ENCODE measurements around the gene CLASRP.

Gene CLASRP

DNA sequence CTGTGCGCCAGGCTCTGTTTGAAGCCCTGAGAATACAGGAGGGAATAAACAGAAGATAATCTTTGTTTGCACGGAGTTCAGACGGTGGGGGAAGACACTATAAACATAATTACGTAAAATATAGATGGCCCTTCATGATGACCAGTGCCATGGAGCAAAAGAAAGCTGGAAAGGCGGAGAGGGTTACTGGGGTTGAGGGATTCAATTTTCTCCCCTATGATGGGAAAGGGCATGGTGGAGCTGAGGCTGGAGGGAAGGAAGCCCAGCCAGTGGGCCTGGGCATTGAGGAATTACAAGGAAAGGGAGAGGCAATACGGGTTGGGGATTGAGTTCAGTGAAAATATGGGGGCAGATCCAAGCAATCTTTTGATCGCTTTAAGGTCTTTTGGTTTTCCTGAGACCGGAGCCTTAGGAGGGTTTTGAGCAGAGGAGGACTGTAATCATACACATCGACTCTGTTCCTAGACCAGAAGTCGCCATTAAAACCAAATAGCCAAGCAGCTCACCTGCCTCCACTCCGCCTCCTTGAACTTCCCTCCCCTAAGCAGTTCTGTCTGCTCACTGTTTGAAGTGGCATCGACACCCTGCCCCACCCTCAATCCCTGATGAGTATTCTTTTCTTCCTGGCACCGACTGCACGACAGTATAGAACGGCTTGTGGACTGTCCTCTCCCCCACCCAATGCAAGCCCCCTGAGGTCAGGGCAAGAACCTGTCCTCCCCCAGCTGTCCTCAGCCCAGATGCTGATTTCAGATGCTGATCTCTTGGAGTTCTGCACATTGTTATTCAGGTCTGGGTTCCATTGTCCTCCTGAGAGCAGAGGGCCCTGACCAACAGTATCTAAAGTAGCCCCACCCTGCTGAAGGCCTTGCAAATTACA lies 38.2 kb downstream of the CLASRP start:
- H3K27me3 ChIP-seq, result no peaks in the 10 kb centered on the region
- peak overlapping the region; percentile 63 to 85 for H3K4me3 ChIP-seq (ENCODE audit: low read depth in 1 of 2, low read length in 1 of 2)
- H3K36me3 ChIP-seq, result peaks cover 16% of the 10 kb centered on the region
- peak overlapping the region; percentile 97 for H3K27ac ChIP-seq
- TF ChIP-seq, protein P1, sequence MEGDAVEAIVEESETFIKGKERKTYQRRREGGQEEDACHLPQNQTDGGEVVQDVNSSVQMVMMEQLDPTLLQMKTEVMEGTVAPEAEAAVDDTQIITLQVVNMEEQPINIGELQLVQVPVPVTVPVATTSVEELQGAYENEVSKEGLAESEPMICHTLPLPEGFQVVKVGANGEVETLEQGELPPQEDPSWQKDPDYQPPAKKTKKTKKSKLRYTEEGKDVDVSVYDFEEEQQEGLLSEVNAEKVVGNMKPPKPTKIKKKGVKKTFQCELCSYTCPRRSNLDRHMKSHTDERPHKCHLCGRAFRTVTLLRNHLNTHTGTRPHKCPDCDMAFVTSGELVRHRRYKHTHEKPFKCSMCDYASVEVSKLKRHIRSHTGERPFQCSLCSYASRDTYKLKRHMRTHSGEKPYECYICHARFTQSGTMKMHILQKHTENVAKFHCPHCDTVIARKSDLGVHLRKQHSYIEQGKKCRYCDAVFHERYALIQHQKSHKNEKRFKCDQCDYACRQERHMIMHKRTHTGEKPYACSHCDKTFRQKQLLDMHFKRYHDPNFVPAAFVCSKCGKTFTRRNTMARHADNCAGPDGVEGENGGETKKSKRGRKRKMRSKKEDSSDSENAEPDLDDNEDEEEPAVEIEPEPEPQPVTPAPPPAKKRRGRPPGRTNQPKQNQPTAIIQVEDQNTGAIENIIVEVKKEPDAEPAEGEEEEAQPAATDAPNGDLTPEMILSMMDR (IDR thresholded peaks at IDR 0.05), result no peak
- no peaks in the 10 kb centered on the region for H3K9me3 ChIP-seq
- peaks cover 46 to 50% of the 10 kb centered on the region in 2 experiments for H3K4me1 ChIP-seq (ENCODE audit: control insufficient read depth in 1 of 2, insufficient read depth in 1 of 2, low read depth in 1 of 2, low read length in 1 of 2)

DNA sequence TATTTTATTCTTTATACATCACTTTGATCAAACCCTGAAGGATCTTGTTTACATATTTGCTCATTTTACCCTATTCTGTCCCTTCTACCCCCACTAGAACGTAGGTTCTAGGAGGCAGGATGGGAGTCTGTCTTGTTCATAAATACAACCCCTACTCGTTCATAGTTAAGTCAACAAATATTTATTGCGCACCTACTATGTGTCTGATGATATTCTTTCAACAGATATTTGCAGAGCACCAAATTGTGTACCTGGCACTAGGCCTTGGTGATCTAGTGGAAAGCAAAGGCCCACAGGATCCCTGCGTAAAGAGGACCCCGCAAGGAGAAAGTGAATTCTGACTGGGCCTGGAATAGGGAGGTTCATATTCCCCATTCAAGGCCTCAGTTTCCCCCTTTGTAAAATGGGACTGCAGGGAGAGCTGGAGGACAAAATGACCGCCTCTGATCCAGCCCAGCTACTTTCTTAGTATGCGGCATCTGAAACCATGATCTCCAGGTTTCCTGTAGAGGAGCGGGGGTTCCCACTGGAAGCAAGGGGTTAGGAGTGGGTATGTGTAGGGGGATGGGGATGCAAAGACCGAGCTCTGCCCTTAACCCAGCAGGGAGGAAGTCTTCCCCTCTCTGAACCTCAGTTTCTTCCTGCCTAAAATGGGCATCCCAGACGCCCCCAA lies 39.7 kb downstream of the CLASRP start:
- TF ChIP-seq, protein P1 (IDR thresholded peaks at IDR 0.05), result no peak
- Histone ChIP-seq H3K27ac (peak overlapping the region; percentile 62), H3K36me3 (peaks cover 11% of the 10 kb centered on the region), H3K4me3 (ENCODE audit: low read depth in 1 of 2, low read length in 1 of 2) (peak overlapping the region; percentile 67 to 68), H3K27me3 (no peaks in the 10 kb centered on the region), H3K4me1 (ENCODE audit: control insufficient read depth in 1 of 2, insufficient read depth in 1 of 2, low read depth in 1 of 2, low read length in 1 of 2) (peaks cover 46 to 50% of the 10 kb centered on the region in 2 experiments), H3K9me3 (no peaks in the 10 kb centered on the region)

DNA sequence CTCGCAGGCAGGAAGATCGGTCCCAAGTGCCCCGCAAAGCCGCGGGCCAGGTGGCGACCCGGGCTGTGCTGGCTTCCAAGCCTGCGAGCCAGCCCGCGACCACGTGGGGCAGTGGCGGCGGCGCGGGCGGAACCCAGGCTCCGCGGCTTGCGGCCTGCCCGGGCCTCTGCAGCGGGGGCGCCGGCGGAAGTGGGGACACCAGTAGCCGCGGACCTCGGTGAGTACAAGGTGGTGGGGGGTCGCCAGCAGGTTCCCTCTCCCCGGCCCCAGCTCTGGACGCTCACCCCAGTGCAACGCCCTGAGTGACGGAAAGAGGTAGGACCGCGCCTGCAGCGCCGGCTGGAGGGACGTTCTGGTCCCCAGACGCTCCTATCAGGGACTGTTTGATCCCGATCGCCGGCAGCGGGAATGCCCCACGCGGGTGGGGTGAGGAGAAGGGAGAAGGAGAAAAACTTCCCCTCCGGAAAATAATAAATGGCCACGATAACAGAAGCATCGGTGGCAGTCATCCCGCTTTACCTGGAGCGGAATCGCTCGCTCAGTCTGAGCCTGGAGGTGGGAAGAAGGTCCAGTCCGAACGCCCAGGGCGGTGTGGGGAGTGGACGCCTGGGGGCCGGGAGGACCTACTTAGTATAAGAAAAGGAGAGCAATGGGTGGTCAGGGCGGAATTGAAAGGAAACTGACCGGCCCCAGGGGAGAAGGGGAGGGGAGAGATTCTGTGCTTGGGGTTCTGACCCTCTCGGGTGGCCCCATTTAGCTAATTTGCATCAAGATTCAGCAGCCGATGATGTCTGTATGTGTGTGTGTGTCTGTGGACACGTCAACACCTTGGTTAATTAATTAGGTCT lies 40.4 kb downstream of the CLASRP start, which contains the start of gene GEMIN7:
Gene GEMIN7, plus strand, starts transcription at position 198 of the 848 bp plus-strand sequence. CDS start 10,855 bp downstream, outside the sequence.
- Histone ChIP-seq H3K9me3 (no peaks in the 10 kb centered on the region), H3K36me3 (peaks cover 11% of the 10 kb centered on the region), H3K27me3 (no peaks in the 10 kb centered on the region), H3K27ac (peak within 1 kb of the TSS; percentile 62), H3K4me1 (ENCODE audit: control insufficient read depth in 1 of 2, insufficient read depth in 1 of 2, low read depth in 1 of 2, low read length in 1 of 2) (peaks cover 46 to 50% of the 10 kb centered on the region in 2 experiments), H3K4me3 (ENCODE audit: low read depth in 1 of 2, low read length in 1 of 2) (peak within 1 kb of the TSS; percentile 67 to 68)
- TF ChIP-seq, protein P1 (IDR thresholded peaks at IDR 0.05), result peak; percentile 29

DNA sequence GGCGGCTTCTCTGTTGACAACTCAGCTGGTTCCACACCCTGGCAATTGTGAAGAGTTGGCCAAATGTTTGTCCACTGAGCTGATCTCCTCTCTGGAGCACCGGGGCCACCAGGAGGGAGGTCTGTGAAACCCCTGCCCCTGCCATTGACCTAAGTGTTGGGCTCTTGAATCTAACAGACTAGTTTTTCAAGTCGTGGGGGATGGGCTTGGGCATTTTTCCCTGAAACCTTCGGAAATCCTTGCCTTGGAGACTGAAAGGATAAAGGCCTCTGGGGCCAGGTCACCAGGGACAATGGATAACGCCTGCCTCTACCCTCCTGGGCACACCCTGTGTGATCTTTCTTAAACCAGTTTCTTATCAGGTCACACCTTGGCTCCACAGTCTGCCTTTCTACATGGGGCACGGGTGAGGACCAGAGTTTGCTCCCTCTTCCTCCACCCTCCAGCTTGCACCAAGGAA lies 41.1 kb downstream of the CLASRP start:
- H3K36me3 ChIP-seq, result peaks cover 11% of the 10 kb centered on the region
- peak overlapping the region; percentile 67 to 68 for H3K4me3 ChIP-seq (ENCODE audit: low read depth in 1 of 2, low read length in 1 of 2)

More for the DNA sequence above, 41.1 kb downstream of the CLASRP start:
- peak overlapping the region; percentile 62 for H3K27ac ChIP-seq
- no peaks in the 10 kb centered on the region for H3K9me3 ChIP-seq
- TF ChIP-seq, protein P1 (IDR thresholded peaks at IDR 0.05), result no peak
- peaks cover 40 to 43% of the 10 kb centered on the region in 2 experiments for H3K4me1 ChIP-seq (ENCODE audit: control insufficient read depth in 1 of 2, insufficient read depth in 1 of 2, low read depth in 1 of 2, low read length in 1 of 2)
- H3K27me3 ChIP-seq, result no peaks in the 10 kb centered on the region
